GM20431 (cell line): ENCODE data around the gene PITX3.
"Not testable (repeated sequence)": the region's sequence is repeated elsewhere in the genome, so short reads cannot be mapped to it uniquely, and the experiment has no call there.

ENCODE experiments used
- in situ Hi-C: fragments of 300-500 bp; cut with MseI, MboI; formaldehyde crosslinking; loops from one replicate; pipeline ENCODE4 v1.15.0; 2020; ENCODE audit warnings: low sequenced_read_pairs; ENCODE audit not compliant: unreplicated experiment

PITX3 gene

DNA sequence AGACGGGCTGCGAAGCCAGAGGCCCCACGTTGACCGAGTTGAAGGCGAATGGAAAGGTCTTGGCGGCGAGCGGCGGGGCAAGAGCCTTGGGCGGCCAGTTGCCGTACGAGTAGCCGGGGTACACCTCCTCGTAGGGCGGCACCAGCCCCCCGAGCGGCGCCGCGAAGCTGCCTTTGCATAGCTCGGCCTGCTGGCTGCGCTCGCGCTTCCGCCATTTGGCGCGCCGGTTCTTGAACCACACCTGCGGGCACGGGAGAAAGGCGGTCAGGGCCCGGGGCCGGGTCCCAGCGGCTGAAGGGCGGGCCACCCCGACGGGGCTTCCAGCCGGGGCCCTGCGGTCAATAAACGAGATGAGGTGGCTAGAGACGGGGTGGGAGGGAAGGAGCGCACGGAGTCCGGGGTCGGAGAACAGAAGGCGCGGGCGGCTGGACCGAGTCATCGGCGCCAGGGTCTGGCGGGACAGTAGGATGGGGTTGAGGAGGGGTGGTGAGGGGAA lies 10.4 kb downstream of the PITX3 start:
- in situ Hi-C loops, result loop anchor here (10.0 to 25.0 kb wide), 3 partner anchors 124 to 356 kb away; no protein-coding TSS in a partner anchor

DNA sequence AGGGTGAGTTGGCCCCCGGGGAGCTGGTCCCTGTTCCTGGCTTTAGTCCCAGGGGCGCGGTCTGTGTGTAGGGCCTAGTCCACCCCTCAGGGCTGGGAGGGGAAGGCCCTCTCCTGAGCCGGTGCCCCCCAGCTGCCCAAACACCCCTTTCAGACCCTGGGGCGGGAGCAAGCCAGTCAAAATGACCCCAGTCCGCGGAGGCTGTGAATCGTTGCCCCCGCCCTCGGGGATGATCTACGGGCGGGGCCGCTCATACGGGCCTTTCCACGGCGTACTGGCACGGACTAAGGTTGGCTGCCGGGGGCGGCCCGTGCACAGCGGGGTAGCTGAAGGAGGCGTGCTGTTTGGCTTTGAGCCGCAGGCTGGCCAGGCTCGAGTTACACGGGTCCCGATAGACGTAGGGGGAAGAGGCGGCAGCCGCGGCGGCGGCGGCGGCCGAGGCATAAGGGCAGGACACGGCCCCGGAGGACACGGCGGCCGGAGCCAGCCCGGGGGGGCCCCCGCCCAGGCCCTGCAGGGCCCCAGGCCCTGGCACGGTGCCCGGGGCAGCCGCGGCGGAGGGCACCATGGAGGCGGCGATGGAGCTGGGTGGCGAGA lies 10.9 kb downstream of the PITX3 start:
- in situ Hi-C loops, result loop anchor here (10.0 to 25.0 kb wide), 3 partner anchors 124 to 357 kb away; no protein-coding TSS in a partner anchor

DNA sequence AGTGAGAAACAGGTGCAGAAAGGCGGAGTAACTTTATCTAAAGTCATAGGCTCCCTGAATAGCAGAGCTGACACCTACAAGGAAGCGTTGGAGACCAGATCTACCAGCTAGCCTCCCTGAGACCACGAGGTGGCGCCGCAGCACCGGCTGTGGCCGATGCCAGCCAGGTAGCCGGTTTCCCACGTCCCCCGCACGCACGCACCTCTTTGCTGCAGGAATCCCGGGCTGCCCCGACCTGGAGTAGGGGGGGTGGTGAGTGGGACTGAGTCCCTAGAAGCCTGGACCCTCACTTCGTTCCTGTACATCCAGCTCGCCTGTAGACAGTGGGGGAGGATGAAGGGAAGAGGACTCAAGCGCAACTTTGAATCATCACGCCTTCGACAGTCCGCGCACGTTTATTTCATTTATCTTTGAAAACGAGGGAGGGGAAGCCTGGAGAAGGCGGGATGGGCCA lies 11.5 kb downstream of the PITX3 start:
- in situ Hi-C loops, result loop anchor here (10.0 to 25.0 kb wide), 3 partner anchors 125 to 357 kb away; no protein-coding TSS in a partner anchor

GRCh38 chr10:102227050-102227449 lies 14.3 kb downstream of the PITX3 start:
- in situ Hi-C loops, result loop anchor here (25.0 kb wide), 2 partner anchors 260 to 360 kb away; no protein-coding TSS in a partner anchor

- in situ Hi-C loops, result loop anchor here (25.0 kb wide), 2 partner anchors 261 to 361 kb away; no protein-coding TSS in a partner anchor
Measured at GRCh38 chr10:102226542-102226870, 14.8 kb downstream of the PITX3 start.

GRCh38 chr10:102225646-102226541 lies 15.4 kb downstream of the PITX3 start, which contains the start of gene ELOVL3:
ELOVL3 (plus strand) TSS chr10:102226299; CDS start chr10:102226549, 250 bp downstream.
- in situ Hi-C loops, result loop anchor here (25.0 kb wide), 2 partner anchors 261 to 361 kb away; no protein-coding TSS in a partner anchor

- in situ Hi-C loops, result no loop called here
Measured at GRCh38 chr10:102222797-102223196, 18.5 kb downstream of the PITX3 start.

DNA sequence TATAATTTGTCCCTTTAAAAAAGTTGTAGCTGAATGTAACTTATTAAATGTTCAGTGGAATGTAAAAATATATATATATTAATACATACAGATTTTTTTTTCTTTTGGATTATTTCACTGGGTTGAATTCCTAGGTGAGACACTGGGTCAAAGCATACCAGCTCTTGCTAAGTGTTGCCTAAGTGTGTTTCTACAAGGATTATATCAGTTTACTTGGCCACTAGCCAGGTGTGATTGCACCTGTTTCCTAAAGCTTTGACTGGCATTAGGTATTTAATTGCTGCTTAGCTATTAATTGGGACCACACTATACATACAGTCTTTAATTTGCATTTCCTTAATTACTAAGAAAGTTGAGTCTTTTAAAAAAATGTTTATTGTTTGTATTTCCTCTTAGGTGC lies 20.7 kb downstream of the PITX3 start:
- in situ Hi-C loops, result no loop called here

GRCh38 chr10:102219370-102219769 lies 21.9 kb downstream of the PITX3 start:
- in situ Hi-C loops, result no loop called here

DNA sequence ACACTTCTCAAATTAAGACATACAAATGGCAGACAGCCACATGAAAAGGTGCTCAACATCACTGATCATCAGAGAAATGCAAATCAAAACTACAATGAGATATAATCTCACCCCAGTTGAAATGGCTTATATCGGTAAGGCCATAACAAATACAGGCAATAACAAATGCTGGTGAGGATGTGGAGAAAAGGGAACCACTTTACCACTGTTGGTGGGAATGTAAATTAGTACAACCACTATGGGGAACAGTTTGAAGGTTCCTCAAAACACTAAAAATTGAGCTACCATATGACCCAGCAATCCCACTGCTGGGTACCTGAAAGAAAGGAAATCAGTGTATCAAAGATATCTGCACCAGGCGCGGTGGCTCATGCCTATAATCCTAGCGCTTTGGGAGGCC lies 27.7 kb downstream of the PITX3 start:
- in situ Hi-C loops, result not testable (repeated sequence)

- in situ Hi-C loops, result no loop called here
Measured at GRCh38 chr10:102211615-102212299, 29.6 kb downstream of the PITX3 start.

DNA sequence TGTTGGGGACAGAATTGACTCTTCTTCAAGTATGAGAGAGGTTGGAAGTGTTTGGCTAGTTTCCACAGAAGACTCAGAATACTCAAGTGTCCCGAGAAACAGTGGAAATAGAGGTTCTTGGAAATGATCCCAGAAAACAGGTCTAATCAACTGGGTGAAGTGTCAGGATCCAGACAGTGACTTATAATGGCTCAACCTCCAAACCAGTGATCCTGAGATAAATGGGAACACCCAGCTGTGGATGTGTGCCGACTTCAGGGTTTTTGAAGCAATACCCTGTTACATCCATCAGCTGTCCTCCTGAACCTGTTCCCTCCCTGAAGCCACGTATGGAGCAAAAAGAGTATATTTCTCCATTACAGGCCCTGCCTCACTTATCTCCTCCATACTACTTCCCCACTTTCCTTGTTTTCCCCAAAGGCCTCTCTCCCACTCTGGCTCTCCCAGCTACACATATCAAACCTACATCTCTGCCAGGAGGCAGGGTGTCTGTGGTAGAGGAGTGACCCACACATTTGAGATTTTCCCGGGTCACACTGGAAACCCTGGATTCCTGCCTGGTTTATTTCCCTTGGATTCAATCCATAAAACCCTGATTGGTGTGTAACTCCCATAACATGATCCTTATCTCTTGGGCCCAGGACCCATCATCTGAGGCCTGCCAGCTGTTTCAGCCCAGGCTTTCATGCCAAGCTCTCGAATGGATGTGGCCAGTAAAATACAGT lies 32.8 kb downstream of the PITX3 start:
- in situ Hi-C loops, result no loop called here

DNA sequence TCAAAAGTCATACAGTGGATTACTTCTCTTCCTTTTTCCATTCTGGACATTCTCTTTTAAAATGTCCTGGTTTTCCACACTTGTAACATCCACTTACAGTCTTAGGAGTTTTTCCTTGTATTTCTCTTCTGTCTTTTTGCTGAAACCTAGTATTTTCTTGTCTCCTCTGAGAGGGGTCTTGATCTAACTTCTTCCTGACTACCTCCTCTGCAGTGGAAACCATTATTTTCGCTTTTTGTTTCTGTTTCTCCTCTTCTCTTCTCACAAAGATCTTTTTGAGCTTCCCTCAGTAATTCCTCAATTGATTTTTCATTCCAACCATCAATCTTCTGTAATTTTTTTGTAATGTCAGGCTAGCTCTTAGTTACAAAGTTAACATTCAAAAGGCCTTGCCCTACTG lies 38.9 kb downstream of the PITX3 start:
- in situ Hi-C loops, result no loop called here

DNA sequence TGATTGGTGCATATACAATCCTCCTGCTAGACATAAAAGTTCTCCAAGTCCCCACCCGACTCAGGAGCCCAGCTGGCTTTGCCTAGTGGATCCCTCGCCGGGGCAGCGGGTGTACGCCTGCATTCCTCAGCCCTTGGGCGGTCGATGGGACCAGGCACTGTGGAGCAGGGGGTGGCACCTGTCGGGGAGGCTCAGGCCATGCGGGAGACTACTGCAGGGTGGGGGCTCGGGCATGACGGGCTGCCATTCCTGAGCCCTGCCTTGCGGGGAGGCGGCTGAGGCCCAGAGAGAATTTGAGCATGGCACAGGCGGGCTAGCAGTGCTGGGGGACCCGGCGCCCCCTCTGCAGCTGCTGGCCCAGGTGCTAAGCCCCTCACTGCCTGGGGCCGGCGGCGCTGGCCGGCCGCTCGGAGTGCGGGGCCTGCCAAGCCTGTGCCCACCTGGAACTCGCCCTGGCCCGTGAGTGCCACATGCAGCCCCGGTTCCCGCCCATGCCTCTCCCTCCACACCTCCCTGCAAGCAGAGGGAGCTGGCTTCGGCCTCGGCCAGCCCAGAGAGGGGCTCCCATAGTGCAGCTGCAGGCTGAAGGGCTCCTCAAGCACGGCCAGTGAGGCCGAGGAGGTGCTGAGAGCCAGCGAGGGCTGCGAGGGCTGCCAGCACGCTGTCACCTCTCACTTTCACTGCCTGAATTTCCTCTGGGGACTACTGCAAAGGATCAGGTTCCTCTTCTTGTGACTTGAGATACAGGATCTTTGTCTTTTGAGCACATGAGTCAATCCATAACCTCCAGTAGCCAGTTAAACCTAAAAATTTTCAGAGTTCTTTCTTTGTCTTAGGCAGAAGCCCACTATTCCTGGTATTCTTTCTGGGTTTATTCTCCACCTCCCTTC lies 40.3 kb downstream of the PITX3 start:
- in situ Hi-C loops, result no loop called here

GRCh38 chr10:102198027-102198426 lies 43.3 kb downstream of the PITX3 start:
- in situ Hi-C loops, result no loop called here

- in situ Hi-C loops, result no loop called here
Measured at GRCh38 chr10:102196893-102197292, 44.4 kb downstream of the PITX3 start.

DNA sequence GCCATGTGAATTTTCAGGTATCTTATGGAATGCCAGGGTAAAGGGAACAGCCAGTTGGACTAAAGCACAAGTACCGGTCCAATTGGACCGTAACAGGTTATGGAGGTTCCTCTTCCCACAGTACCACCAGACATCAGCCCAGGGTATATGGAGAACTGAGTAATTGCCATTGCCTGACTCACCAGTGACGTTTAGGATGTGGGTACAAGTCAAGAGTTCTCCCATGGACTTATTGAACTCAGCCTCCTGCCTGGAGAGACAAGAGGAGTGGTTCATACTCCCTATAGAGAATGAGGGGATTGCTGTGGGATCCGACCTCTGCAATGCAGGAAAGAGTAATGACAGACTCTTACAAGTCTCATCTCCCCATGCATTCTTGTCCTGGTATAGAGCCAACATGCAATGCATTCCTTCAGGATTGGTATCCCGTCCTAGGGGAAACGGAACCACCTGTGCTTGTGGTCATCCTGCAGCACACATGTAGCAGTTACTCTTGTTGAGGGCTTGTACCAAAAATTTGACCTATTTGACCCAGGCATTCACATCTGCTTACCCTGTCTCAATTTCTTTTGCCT lies 45.9 kb downstream of the PITX3 start:
- in situ Hi-C loops, result no loop called here

DNA sequence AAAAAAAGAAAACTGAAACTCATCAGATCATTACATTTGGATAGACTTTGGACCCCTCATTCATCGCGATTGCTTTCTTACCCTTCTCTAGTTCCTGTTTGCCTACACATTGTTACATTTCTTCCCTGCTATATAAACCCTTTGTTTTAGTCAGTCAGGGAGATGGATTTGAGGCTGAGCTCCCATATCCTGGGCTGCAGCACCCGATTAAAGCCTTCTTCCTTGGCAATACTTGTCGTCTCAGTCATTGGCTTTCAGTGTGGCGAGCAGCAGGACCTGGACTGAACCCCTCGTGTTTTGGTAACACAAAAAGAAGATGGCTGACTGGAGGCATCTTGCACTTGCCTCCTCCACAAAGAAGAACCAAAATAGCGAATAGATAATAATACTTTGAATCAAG lies 49.4 kb downstream of the PITX3 start:
- in situ Hi-C loops, result no loop called here
